Measurements from ENCODE around the gene ANGPTL7.
A peak's percentile ranks its signal among the peaks of the same experiment; 100 is the strongest.

ANGPTL7 gene

DNA sequence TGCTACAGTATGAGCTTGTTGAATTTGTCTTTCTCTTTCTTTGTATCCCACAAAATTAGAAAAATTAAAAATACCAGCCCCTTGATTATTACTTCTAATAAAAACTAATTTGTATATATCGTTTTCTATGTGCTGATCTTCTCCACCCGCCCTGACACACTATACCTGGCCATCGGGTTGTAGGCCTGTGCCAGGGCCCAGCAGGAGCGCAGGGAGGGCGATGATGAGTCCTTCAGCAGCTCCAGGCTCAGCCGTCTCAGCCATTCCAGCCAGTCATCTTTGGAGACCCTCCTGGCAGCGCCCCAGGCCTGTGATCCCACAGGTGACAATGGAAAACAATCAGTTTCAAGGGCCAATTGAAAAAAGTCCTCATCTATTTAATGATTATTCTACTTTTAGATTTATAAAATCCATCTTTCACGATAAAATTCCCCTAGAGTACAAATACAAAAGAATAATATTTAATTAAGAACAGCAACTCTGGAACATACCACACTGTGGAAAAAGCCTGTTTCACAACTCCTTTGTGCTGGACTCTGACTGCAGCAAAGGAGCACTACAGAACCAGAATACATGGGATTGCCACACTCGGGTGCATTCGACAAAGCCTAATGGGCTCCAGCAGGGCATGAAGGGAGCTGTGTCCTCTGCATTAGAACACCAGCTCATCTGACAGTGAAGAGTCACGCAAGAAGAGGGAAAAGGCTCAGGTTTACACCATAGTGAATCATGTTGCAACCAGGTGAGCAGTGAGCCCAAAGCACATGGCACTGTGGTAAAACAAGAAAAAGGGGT, 15.4 kb downstream of the ANGPTL7 start:
- DNase-seq: peak in 1 of 14 donors; percentile 68

DNA sequence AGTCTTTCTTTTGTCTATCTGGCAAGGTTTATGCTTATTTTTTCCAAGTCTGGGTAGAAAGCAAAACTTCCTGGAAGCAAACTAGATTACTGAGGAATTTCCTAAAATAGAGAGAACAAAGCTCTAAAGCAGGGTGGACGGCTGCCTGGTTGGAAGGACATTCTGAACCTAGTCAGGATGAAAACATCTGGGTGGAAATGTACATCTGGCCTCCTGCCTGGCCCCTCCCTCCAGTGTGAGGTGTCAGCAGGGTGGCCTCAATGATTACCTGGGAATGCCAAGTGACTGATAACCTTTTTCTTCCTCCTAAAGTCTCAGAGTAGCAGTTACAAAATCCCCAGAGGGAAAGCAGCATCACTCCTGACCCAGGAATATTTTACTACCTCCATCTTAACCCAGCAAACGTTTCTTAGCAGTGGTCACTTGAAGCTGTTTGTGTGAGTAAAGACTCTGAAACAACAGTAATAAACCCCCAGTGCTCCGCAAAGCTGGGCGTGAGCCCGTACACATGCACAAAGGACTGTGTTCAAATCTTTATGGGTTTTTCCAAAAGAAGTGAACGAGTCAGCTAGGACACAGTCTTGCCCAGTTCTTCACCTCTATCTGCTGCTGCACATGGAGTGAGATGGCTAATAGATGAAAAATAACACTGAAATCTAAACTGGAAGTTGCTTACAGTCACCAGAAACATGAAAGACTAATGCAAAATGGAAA, 18.9 kb downstream of the ANGPTL7 start:
- DNase-seq: no peak

DNA sequence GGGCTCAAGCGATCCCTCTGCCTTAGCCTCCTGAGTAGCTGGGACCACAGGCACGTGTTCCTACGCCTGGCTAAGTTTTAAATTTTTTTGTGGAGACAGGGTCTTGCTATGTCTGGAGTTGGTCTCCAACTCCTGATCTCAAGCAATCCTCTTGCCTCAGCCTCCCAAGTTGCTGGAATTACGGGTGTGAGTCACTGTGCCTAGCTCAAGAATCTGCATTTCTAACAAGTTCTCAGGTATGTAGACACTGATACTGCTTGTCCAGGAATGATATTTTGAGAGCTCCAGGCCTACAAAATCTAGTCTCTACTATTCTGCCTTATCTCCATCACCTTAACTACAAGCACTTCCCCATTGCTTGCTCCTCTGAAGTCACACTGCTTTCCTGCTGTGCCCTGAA, 22.3 kb downstream of the ANGPTL7 start:
- no peak for DNase-seq

DNA sequence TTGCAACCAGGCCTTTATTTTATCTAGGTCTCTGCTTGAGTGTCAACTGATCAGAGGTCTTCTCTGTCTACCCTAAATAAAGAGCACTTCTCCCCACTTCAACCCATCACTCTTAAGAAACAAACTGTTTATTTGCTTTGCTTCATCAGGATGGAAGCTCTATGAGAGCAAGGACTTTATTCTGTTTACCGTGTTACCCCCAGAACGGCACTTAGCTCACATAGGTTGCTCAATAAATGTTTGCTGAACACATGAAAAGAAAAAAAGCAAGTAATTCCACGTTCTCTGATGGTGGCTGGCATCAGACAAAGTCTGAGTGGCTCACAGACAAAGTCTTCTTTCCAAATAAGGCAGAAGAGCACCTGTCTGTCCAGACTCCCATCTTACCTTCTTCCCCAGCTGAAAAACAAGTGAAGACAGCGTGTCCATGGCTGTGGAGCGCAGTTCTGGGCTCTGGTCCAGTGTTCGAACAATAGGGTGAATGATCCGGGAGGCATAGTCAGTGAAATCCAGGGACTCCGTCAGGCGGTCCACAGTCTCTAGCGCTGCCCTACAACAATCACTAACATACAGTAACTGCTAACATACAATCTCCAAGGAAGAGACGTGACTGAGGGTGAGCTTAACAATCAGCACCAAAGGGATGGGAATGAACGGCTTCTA, 22.9 kb downstream of the ANGPTL7 start:
- peak in 11 of 14 donors; percentile 14 to 66 (median 52) for DNase-seq

DNA sequence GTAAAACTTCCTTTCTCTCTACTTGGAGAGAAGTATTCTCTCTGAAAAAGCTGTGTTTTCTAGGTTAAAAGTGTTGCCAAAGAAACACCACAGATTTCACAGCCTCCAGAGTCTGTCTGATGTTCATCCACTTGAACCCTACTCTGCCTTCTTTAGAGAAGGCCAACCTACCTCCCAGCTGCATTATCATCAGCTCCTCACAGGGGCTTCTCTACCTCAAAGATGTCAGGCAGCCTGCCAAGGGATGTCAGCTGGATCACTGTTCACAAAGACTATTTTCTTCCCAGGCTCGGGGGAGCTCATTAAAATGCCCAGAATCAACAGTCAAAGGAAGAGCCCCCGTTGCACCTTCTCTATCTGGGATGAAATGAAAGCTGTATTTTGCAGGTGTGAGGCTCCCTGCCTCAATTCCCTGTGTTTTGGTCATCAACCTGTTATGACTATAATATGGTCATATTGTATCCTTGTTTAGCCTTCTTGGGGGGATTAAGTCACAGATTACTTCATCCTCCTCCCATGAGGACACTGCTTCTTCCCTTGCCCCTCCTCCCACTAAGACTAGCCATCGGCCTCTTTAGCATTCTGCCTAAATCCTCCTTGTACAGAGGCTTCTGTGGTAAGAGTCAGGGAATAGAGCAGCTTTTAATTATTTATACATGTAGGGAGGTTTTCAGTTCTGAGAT, 25.7 kb downstream of the ANGPTL7 start:
- no peak for DNase-seq

DNA sequence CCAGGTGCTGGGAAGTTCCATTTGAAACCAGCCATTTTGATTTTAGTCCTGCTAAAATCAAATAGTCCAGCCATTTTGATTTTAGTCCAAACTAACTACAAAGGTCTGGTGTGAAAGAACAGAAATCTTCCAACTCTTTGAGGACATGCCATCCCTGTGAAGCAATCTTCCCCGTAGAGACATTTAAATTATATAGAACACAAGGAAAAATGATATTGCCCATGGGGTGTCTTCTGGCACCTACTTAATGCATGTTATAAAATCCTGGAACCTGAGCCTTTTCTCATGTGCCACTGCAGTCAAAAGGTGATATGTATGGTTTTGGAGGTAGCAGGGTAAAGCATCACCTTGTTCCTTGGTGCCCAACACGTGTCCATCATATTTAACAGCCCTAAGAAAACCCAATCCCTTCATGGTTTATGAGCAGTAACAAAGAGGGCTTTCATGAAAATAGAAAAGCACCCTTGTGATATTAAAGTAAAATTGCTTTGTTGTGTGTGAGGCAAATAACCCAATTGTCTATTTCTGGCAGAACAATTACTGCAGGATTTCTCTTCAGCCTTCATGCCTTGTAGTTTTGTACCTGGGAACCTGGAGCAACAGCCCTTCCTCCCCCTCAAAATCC, 26.3 kb downstream of the ANGPTL7 start:
- DNase-seq: no peak

DNA sequence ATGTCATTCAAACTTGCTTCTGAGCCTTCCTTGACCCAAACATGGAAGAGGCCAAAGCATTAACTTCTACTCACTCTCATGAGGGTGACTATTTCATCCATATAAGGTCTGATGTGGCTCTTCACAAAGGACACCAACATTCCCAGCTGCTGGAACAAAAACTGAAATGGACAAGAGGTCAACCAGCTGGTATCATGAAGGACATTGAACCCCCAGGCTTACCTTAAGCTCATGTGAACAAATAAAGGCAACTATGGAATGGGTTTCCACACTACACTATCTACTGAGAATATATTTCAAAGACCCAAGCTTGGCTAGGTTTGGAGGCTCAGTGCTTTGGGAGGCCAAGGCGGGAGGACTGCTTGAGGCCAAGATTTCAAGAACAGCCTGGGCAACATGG, 26.9 kb downstream of the ANGPTL7 start:
- no peak for DNase-seq

DNA sequence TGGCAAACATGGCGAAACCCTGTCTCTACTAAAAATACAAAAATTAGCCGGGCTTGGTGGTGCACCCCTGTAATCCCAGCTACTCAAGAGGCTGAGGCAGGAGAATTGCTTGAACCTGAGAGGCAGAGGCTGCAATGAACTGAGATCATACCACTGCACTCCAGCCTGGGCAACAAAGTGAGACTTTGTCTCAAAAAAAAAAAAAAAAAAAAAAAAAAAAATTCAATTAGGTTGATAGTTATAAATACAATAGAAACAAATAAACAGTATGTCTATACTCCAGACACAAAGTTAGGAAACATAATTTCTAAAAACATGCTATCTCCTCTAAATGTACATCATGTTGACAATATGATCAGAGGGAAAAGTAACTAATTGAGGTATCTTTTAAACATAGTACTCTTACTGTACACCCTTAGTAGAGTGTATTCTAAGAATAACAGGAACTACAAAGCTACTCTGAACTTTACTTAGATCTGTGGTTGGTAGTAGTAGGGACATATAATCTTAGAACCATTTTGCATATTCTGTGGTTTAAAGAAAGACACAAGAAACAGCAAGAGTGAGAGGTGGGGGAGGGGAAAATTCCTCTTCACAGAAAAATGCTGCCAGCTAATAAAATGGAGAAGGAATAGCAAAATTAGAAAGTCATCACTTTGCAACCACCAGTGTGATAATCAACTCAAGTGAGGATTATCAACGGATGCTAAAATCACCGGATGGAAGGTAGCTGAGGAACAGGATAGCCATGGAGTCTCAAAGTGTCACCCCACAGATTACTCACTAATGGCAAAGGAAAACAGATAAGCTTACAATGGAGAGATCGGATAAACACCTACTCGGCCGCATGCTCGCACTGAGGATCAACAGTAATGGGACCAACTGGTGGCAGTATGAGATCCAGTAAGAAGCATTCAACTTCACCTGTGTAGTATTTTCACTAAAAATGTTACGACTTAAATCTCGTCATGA, 38.2 kb downstream of the ANGPTL7 start:
- DNase-seq: no peak

DNA sequence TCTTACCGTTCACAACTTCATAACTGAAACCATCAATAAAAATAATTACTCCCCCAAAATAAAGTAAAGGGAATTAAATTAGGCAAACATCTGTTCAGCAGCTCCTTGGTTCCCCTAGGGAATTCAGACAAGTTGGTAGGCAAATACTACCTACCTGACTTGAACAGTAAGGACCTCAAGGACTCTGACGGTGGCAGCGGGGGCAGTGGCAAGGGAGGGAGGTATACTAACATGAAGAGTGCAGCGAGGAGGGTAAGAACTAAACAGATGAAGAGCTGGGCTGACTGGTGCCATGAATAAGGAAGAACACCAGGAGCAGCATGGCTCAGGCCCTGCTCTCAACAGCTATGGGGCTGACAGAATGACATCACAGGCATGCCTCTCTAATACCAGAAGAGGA, 40.0 kb downstream of the ANGPTL7 start:
- DNase-seq: no peak

DNA sequence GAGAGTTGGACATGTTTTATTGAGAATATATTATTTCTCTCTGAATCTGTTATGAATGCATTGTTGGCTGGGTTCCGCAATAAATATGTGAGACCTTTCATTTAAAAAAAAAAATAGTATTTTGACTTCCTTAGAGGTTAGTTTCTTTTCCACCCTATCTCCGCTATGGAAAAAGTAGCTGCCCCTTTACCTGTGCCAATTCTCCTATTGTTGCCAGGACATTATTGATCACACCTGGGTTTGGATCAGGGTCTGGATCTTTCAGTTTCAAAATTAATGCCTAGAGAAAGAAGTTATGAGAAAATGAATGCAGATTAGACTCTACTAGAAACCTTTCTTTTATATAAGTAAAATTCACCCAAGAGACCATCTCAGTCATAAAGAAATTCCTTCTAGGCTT, 44.1 kb downstream of the ANGPTL7 start:
- DNase-seq: no peak

DNA sequence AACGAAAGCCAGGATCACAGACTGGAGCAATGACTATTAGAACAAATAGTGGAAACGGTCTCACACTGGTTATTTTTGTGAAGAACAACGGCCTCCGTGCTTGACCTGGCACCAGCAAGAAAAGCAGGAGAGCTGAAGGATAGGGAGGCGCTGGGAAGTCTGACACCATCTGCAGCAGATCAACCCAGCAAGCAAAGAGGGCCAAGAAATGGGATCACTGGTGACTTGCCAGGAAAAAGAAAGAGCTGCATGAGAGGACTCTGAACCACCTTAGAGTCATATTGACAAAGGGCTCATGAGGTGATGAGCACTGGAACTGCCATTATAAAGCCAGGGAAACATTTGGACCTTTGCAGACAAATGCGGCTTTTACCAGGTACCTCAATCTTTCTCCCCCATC, 48.2 kb downstream of the ANGPTL7 start:
- peak in 1 of 14 donors; percentile 72 for DNase-seq

DNA sequence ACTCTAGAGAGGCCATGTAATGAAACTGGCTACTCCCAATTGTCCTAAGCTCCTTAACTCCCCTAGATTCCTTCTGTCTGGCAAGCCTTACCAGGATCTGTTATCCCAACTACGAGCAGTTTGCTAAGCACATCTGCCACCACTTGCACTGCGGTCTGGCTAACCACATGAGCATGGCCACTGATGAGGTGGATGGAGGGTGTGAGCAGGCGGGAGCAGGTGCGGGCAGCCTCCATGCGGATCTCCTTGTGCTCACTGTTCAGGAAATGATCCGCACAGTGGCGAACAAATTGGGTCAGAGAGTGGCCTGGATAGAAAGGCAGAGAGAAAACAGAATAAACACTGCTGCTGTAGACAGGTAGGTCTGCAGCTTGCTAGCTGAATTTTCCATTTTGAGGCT, 49.2 kb downstream of the ANGPTL7 start:
- DNase-seq: peak in 1 of 14 donors; percentile 42

DNA sequence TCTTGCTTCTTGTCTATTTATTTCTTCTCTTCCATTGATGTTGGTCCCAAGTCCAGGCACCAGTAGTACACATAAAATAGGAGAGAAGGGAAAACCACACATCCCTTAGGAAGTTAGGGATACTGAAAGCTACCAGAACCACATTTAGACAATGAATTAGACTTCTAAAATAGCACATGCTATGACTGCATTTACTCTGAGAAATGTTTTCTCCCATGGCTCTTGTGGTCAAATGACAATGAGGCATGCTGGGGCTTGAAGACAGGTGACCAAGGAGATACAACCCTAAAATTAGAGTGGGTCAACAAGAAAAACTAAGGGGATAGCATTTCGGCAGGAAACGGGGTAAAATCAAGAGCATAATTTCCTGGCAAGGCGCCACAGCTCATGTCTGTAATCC, 56.1 kb downstream of the ANGPTL7 start:
- DNase-seq: no peak

Data from C1 segment of cervical spinal cord (tissue), 14 donors.